Neural progenitor cell (in vitro differentiated cells): ENCODE measurements around the gene ITGA6. TPM values are rescaled to one million over a fixed set of nuclear protein-coding genes. Genes with fewer than 3 reads are reported as not detected.

Experiments
- DNase-seq: peaks from one replicate; pipeline ENCODE4 v3.0.0-alpha.2; 2016; ENCODE audit warnings: low spot score
- H2AFZ ChIP-seq: fragments of 200-600 bp; sonication (generic); replicated peaks from 2 replicates; pipeline ENCODE4 v1.6.1; 2016; ENCODE audit warnings: antibody characterized with exemption
- H3F3A ChIP-seq: fragments of 200-600 bp; sonication (generic); 2 replicates; pipeline ENCODE4 v1.6.1; 2016; ENCODE audit warnings: antibody characterized with exemption, low read depth
- H3K27ac ChIP-seq: fragments of 200-600 bp; sonication (generic); 2 replicates; pipeline ENCODE4 v1.5.1; 2016; ENCODE audit warnings: mild to moderate bottlenecking
- H3K27me3 ChIP-seq: fragments of 200-600 bp; sonication (generic); 2 replicates; pipeline ENCODE4 v1.6.1; 2016; ENCODE audit warnings: mild to moderate bottlenecking, moderate library complexity
- H3K36me3 ChIP-seq: fragments of 200-600 bp; sonication (generic); 2 replicates; pipeline ENCODE4 v1.5.1; 2016
- H3K4me1 ChIP-seq: fragments of 200-600 bp; sonication (generic); 2 replicates; pipeline ENCODE4 v1.6.1; 2016; ENCODE audit warnings: mixed run types
- H3K4me2 ChIP-seq: fragments of 200-600 bp; sonication (generic); 2 replicates; pipeline ENCODE4 v1.6.1; 2016
- H3K4me3 ChIP-seq: fragments of 200-600 bp; sonication (generic); 2 replicates; pipeline ENCODE4 v1.5.1; 2016
- H3K79me2 ChIP-seq: fragments of 200-600 bp; sonication (generic); 2 replicates; pipeline ENCODE4 v1.6.1; 2016; ENCODE audit warnings: low read depth
- H3K9ac ChIP-seq: fragments of 200-600 bp; sonication (generic); 2 replicates; pipeline ENCODE4 v1.6.1; 2016
- H3K9me3 ChIP-seq: fragments of 200-600 bp; sonication (generic); 2 replicates; pipeline ENCODE4 v1.5.1; 2016; ENCODE audit warnings: low read depth
- H4K20me1 ChIP-seq: fragments of 200-600 bp; sonication (generic); 2 replicates; pipeline ENCODE4 v1.6.1; 2016; ENCODE audit warnings: low read depth
- H3K27ac Mint-ChIP-seq: 3 replicates; pipeline ENCODE4 v1.8.0; 2021; ENCODE audit warnings: mixed read lengths
- H3K27me3 Mint-ChIP-seq: 2 replicates; pipeline ENCODE4 v1.8.0; 2022; ENCODE audit warnings: low read depth, mild to moderate bottlenecking, inconsistent platforms, moderate library complexity, mixed read lengths; ENCODE audit not compliant: insufficient read depth
- H3K36me3 Mint-ChIP-seq: 3 replicates; pipeline ENCODE4 v1.8.0; 2021; ENCODE audit warnings: mixed read lengths
- H3K4me1 Mint-ChIP-seq: 3 replicates; pipeline ENCODE4 v1.8.0; 2021; ENCODE audit warnings: mixed read lengths
- H3K4me3 Mint-ChIP-seq: 3 replicates; pipeline ENCODE4 v1.8.0; 2021; ENCODE audit warnings: mild to moderate bottlenecking, moderate library complexity, mixed read lengths
- H3K9me3 Mint-ChIP-seq: 3 replicates; pipeline ENCODE4 v1.8.0; 2020; ENCODE audit warnings: mixed read lengths
- CTCF ChIP-seq: fragments of 200-600 bp; sonication (generic); IDR thresholded peaks from 2 replicates; pipeline ENCODE4 v1.5.1; 2017; ENCODE audit warnings: antibody characterized with exemption, mild to moderate bottlenecking
- EZH2 ChIP-seq: fragments of 200-600 bp; sonication (generic); IDR thresholded peaks from 2 replicates; pipeline ENCODE4 v1.6.1; 2017; ENCODE audit warnings: antibody characterized with exemption, mild to moderate bottlenecking, moderate library complexity
- EZH2phosphoT487 ChIP-seq: fragments of 200-600 bp; sonication (generic); IDR thresholded peaks from 2 replicates; pipeline ENCODE4 v1.6.1; 2017; ENCODE audit warnings: antibody characterized with exemption
- total RNA-seq: library from RNA; depleted of rRNA; stranded (reverse); fragments of >200 nt; gene quantifications from 2 replicates; pipeline ENCODE4 v1.2.3, GENCODE V29; 2015; ENCODE audit warnings: low replicate concordance

Gene ITGA6
- total RNA-seq, 1 donor from 2014 or later = 161 TPM

DNA sequence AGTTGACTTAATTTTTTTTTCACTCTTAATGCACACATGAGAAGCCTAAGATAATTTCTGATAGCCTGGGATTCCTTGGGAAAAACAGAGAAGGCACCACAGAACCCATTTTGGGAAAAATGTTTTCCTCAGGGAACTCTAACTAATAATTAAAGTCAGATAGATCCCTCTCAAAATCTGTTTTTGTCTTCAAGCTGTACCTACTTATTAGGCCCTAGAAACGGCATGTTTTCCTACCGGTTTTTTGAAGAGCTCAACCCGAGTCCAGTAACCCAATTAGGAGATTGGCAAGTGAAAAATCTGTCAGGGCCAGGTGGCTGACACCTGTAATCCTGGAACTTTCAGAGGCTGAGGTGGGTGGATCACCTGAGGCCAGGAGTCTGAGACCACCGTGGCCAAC is 112.4 kb downstream of the ITGA6 start:
- Histone ChIP-seq H3K36me3 (no peaks in the 10 kb centered on the region), H3K4me1 (peaks cover 3% of the 10 kb centered on the region), H3K27ac (no peak overlapping the region), H3K27me3 (no peaks in the 10 kb centered on the region), H3K4me3 (no peak overlapping the region), H4K20me1 (no peaks in the 10 kb centered on the region), H2AFZ (no peak overlapping the region), H3K79me2 (no peaks in the 10 kb centered on the region), H3K4me2 (no peak overlapping the region), H3K9ac (no peak overlapping the region), H3F3A (peaks cover 14% of the 10 kb centered on the region), H3K9me3 (peaks cover 19% of the 10 kb centered on the region)
- no peak for DNase-seq
- H3K36me3 Mint-ChIP-seq = peaks cover 7% of the 10 kb centered on the region
- peaks cover 4% of the 10 kb centered on the region for H3K27me3 Mint-ChIP-seq
- no peaks in the 10 kb centered on the region for H3K4me1 Mint-ChIP-seq
- TF ChIP-seq EZH2 (no peak), EZH2phosphoT487 (no peak), CTCF (no peak)
- H3K27ac Mint-ChIP-seq = no peak overlapping the region
- H3K9me3 Mint-ChIP-seq = peaks cover 62% of the 10 kb centered on the region
- H3K4me3 Mint-ChIP-seq = no peak overlapping the region

GRCh38 chr2:172540421-172540820 is 113.0 kb downstream of the ITGA6 start:
- H3K4me3 ChIP-seq = no peak overlapping the region
- DNase-seq = no peak
- no peak for TF ChIP-seq EZH2
- no peak for TF ChIP-seq CTCF
- H2AFZ ChIP-seq = no peak overlapping the region
- Mint-ChIP-seq H3K4me3 (no peak overlapping the region), H3K27ac (no peak overlapping the region), H3K27me3 (peaks cover 4% of the 10 kb centered on the region), H3K4me1 (no peaks in the 10 kb centered on the region), H3K36me3 (peaks cover 7% of the 10 kb centered on the region), H3K9me3 (peaks cover 65% of the 10 kb centered on the region)
- H3K27me3 ChIP-seq = no peaks in the 10 kb centered on the region
- H3F3A ChIP-seq = peaks cover 7% of the 10 kb centered on the region
- H3K27ac ChIP-seq = no peak overlapping the region
- H3K79me2 ChIP-seq = no peaks in the 10 kb centered on the region
- peaks cover 23% of the 10 kb centered on the region for H3K9me3 ChIP-seq
- H3K4me1 ChIP-seq = no peaks in the 10 kb centered on the region
- no peak overlapping the region for H3K9ac ChIP-seq
- H3K36me3 ChIP-seq = no peaks in the 10 kb centered on the region
- no peaks in the 10 kb centered on the region for H4K20me1 ChIP-seq
- no peak overlapping the region for H3K4me2 ChIP-seq

DNA sequence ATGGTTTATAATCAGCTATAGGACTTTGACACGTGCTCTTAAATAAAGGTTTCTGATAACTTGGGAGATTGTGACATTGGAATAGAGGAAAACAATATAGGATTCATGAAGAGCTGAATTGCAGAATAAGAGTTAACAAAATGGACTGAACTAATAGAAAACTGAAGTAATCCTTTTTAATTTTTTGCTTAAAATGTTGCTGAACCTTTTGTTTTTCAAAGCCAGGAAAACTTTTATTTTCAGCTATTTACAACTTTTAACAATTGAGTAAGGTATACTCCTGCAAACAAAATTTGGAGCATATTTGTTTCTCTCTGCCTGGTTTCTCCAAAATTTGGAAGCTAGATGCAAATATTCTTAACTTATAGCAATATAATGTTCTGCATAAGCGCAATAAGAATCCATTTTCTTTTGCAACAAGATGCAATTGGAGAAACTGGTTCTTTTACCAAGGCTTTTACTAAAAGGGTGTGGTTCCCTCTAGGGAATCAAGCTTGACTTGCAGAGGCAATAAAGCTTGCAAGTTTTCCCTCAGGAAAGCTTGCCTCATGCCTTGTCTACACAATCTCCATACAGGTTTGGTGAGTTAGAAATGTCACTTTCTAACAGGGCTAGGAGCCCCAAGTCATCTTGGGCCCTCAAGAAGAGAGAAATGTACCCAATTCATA is 118.2 kb downstream of the ITGA6 start:
- Mint-ChIP-seq H3K9me3 (peaks cover 46% of the 10 kb centered on the region), H3K36me3 (peaks cover 5% of the 10 kb centered on the region)

More for the DNA sequence above, 118.2 kb downstream of the ITGA6 start:
- no peaks in the 10 kb centered on the region for H3F3A ChIP-seq
- peaks cover 6% of the 10 kb centered on the region for H3K27me3 Mint-ChIP-seq
- H3K4me3 ChIP-seq = no peak overlapping the region
- H2AFZ ChIP-seq = no peak overlapping the region
- no peaks in the 10 kb centered on the region for H3K79me2 ChIP-seq
- H3K36me3 ChIP-seq = no peaks in the 10 kb centered on the region
- H3K4me2 ChIP-seq = no peak overlapping the region
- H3K27ac ChIP-seq = no peak overlapping the region
- H3K4me1 Mint-ChIP-seq = no peaks in the 10 kb centered on the region
- peaks cover 7% of the 10 kb centered on the region for H3K4me1 ChIP-seq
- H4K20me1 ChIP-seq = no peaks in the 10 kb centered on the region
- no peaks in the 10 kb centered on the region for H3K27me3 ChIP-seq
- peaks cover 13% of the 10 kb centered on the region for H3K9me3 ChIP-seq
- no peak overlapping the region for H3K9ac ChIP-seq
- no peak for TF ChIP-seq CTCF
- TF ChIP-seq EZH2phosphoT487 = no peak
- no peak for TF ChIP-seq EZH2
- no peak overlapping the region for H3K4me3 Mint-ChIP-seq
- no peak for DNase-seq
- H3K27ac Mint-ChIP-seq = no peak overlapping the region
